ENCODE results near the gene KLHL21. TPM values are rescaled to one million over a fixed set of nuclear protein-coding genes. Genes with fewer than 3 reads are reported as not detected.

The KLHL21 gene
- total RNA-seq, 1 experiment from 2014 or later = 52.1 TPM

DNA sequence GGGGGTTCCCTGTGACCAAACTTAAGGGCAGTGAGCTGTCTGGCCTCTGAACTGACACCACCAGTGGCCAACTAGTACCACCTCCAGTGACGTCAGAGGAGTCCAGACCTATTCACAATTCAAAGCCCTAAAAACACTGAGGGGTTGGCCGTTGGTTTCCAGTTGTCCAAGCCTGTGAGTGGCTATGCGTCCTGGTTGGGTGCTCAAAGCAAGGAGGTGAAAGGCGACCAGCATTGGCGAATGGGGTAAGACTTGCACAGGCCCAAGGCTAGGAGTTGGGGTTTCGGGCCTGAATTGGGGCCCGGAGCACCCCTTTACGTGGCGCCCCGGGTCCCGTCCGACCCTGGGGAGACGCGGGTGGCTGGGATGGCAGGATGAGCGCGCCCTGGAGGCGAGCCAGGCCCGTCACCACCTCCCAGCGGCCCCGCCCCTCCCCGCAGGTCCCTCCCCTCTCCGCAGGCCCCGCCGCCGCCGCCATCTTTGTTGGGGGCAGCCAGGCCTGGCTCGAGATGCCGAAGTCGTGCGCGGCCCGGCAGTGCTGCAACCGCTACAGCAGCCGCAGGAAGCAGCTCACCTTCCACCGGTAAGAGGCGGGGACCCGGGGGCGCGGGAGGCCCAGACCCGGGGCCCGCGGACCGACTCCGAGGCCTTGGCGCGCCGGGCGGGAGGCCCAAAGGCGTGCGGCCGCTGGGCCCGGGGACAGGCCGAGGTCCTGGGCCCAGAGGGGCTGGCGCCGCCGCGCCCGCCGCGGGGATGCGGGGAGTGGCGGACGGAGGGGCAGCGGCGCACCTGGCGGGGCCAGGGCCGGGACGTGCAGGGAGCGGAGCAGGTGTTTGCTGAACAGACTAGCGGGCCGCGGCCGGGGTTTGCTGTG, 22.3 kb upstream of the KLHL21 start, which contains the start of gene THAP3:
Gene THAP3 (plus strand): TSS at position 159 of the 874 bp plus-strand sequence. CDS start 351 bp downstream, at position 510.
- DNase-seq (ENCODE audit: low spot score) = peak; percentile 87

GRCh38 chr1:6623269-6623965, 20.7 kb upstream of the KLHL21 start:
- no peak for DNase-seq (ENCODE audit: low spot score)

DNA sequence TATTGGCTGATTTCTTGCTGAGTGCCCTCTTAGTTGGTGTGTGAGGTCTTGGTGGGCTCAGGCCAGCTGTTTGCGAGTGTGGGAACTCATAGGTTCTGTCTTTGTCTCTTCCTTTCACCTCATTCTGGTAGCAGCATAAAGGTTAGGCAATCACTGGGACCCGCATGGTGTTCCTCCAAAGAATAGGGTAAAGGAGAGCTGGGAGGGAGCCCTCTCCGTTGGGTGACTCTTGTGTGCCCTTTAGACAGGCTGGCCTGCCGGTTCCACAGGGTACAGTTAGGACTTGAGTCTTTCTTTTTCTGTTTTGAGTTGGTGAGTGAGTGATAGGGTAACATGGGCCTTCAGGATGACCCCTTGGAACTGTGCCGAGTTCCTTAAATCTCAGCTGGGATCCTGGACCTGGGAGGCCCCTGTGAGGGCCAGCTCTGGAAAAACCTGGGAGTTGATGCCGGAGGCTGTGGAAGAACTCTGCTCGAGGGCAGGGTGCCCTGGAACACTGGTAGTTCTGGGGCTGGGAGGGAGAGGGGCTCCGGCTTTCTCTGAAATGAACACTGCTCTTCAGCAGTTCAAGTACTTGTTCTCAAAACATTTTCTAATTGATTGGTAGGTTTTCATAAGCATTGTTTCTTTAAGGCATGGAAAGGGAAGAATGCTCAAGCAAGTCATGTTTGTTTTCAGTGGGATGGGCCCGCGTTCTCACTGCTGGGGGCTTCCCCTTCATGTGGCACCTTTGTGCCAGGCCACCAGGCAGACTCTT, 19.9 kb upstream of the KLHL21 start:
- no peak for DNase-seq (ENCODE audit: low spot score)

- no peak for DNase-seq (ENCODE audit: low spot score)
These were observed 19.0 kb upstream of the KLHL21 start for GRCh38 chr1:6621429-6622391.

- no peak for DNase-seq (ENCODE audit: low spot score)
These were observed 16.4 kb upstream of the KLHL21 start for GRCh38 chr1:6619045-6619444.

DNA sequence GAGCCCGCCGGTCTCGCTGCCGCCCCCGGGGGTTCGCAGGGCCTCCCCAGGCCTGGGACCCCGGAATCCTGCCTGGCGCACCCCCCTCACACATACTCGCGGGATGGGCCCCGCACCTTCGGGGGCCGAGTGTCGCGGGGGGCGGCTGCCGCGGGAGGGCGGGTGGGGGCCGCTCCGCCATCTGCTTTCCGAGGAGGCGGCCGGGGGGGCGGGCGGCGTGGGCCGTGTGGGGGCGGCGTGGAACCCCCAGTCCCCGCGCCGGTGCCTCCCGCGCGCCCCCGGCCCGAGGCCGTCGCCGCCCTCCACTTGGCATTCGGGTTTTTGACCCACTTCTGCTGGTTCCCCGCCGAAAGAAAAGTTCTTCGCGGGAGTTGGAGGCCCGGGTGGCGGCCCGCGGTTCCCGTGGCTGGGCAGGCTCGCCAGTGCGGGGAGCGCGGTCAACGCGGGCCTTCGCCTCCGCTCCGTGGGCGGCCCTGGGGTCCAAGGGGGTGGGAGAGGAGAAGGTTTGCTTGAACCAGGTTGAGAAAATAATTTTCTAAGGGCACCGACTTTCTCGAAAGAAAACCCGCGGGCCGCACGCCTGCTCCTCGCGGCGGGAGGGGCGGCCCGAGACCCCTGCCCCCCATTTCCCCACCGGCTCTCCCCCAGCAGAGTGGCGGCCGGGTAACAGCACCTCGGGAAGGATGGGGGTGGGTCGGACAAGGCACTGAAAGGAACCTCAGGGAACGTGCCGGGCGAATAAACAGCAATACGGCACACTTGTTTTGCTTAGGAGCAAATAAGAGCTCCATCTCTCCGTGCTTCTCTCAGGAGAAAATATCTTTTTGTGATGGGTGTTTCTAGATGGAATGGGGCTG, 12.5 kb upstream of the KLHL21 start:
- no peak for DNase-seq (ENCODE audit: low spot score)

- no peak for DNase-seq (ENCODE audit: low spot score)
These were observed 11.6 kb upstream of the KLHL21 start for GRCh38 chr1:6614019-6614928.

- DNase-seq (ENCODE audit: low spot score) = peak; percentile 99
These were observed 10.8 kb upstream of the KLHL21 start, which contains the start of gene PHF13 for GRCh38 chr1:6613361-6614018. TSS of gene PHF13 (plus strand) at chr1:6613731. CDS start at chr1:6614067, 336 bp downstream.

DNA sequence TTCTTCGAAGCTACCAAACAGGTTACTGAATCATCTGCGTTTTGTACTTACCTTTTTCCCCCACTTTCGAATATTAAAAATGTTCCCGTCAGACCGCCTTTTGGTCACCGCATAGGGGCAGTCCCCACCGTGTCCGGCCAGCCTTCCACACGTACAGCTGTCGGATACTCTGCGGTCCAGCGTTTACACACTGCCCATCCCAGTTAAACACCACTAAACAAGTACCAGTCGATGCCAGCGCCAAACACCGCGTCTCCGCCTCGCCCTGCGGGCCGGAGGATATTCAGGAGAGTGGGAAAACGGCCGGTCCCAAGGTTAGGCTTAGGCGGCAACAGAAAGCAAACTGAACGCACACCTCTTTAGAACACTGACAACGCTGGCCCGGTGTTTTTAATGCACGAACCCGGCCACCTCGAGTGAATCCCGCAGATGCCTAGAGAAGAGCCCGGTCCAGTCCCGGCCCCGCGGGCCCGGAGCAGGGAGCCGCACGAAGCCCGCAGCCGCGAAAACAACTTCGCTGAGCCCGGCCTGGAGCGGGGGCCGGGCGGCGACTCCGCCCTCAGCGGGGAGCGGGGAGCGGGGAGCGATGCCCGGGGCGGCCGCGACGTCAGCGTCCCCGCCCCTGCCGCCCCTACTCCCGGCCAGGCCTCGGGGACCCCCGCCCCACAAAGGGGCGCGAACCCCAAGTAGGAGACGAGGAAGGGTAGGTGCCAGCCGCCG, 10.1 kb upstream of the KLHL21 start:
- DNase-seq (ENCODE audit: low spot score) = peak; percentile 71

DNA sequence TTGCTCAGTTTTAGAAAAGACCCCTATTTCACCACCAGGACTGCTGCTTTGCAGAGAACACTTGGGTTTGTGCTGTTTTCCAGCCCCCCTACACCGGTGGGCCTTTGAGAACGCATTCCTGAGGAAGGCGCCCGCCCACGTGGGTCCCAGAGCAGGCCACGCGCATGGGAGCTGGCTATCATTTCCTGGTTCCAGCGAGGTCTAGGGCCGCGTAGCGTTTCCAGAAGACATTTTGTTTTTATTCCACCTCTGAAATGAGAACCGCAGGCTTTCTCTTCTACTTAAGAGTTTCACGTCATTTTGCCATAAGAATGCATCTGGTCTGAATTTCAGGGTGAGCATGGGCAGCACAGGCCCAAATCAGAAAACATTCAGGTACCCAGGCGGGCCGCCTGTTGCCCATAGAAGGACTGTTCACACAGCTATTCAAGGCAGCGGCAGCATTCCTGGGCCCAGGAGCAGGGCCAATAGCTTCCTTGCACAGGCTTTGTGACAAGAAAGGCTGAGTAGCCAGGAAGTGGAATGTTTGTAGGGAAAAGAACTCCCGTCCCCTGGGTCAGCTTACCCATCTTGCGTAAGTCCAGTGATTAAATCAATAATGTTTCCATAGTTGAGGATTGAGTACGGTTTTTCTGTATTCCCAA, 1.4 kb upstream of the KLHL21 start:
- peak; percentile 69 for DNase-seq (ENCODE audit: low spot score)

GRCh38 chr1:6603238-6603914, 707 bp upstream of the KLHL21 start:
- DNase-seq (ENCODE audit: low spot score) = peak; percentile 75

- peak; percentile 58 for DNase-seq (ENCODE audit: low spot score)
These were observed 573 bp downstream of the KLHL21 start for GRCh38 chr1:6601923-6602668.

DNA sequence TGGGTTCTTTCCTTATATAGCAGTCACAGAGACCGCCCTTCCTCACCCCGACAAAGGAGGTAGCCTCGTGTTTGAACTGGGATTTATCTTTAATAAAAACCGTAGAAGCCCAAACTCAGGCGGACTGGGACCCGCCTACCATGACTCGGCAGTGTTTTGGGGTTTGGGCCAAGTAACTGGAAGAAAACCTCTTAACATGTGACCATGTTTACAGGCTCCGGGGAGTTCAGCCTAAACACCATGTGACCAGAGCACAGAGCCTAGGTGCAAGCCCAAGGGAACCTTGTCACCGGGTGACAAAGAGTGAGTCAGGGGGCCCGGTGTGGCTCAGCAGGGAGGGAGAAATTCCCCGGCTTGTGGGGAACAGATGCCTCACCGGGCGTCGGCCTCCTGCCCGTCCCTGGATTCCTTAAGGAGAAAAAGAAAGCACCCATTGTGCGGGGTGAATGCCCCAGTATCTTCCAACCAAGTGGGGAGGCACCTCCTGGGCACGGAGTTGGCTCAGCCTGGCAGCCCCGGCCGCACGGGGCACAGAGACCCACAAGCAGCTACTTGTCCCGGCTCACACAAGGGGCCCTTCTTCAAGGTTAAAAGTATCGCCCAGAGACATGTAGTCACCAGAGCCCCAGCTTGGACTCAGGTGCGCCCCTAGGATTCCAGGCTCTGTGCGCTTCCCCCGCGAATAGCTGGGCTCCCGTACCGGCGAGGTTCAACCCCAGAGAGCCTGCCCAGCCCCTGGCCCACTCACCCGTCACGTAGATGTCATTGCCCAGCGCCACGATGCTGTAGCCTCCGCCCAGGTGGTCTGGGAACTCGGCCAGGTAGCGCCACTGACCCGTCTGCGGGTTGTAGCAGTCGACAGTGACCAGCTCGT, 1.4 kb downstream of the KLHL21 start:
- peak; percentile 75 for DNase-seq (ENCODE audit: low spot score)

DNA sequence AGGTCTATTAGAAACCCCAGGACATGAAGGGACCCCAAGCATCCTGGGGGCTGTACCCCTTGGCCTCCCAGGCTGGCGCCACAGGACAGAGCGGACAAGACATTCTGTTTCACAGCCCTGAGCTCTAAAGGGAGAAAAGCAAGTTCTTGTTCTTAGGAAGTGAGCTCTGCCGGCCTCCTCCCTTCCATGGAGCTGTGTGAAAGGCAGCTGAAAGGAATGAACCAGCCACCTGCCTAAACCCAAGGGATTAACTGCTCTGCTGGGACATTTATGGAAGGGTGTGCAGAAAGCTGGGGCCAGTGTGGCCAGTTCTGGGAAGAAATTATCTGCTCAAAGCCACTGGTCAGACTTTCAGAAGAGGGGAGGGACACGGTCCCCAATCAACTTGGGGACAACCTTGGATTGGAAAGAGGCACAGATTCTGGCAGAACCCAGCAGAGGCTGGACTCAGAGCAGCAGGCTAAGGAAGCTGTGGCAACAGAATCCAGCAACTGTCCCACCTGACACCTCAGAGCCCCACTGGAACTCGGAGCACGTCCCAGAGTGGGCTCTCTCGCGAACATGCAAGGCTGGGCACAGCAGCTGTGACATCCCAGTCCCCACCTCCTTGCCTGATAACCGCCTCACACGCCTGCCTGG, 2.1 kb downstream of the KLHL21 start:
- DNase-seq (ENCODE audit: low spot score) = peak; percentile 39

All from HT-29 (cell line).